ENCODE results near the gene NLRP10.

NLRP10 gene

GRCh38 chr11:7971846-7972245 is 6.6 kb upstream of the NLRP10 start:
- DNase-seq: no peak

DNA sequence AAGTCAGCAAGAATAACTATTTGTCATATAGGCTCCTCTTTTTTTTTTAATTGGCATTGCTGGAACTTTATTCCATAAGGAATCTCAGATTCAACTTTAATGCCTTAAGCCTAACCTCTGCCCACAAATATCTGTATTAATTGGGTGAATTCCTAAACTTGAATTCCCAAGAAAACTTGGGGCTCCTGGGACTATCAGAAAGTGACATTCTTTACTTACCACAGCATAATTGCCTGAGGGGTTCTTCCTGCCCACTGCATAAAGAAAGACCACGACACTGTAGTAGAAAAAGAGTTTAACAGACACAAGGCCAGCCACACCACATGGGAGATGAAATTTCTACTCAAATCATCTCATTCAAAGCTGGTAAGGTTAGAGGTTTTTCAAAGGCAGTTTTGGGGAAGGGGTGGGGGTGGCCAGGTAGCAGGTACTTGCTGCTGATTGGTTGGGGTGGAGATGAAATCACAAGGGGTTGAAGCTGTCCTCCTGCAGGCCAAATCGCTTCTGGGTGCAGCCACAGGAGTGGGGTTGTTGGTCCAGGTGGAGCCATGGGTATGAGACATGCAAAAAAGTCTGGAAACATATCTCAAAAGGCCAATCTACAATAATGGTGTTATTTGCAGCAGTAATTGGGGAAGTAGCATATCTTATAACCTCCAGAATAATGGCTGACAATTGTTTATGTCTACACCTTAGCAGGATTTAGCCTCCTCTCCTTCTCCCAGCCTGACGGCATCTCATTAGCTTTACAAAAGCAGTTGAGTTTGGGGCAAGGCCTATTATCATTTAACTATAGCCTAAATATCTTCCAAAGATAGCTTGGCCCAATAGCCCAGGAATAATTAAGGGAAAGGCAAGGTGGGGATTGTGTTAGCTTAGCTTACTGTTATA is 4.8 kb upstream of the NLRP10 start:
- no peak for DNase-seq

GRCh38 chr11:7968686-7969085 is 3.4 kb upstream of the NLRP10 start:
- DNase-seq: no peak

DNA sequence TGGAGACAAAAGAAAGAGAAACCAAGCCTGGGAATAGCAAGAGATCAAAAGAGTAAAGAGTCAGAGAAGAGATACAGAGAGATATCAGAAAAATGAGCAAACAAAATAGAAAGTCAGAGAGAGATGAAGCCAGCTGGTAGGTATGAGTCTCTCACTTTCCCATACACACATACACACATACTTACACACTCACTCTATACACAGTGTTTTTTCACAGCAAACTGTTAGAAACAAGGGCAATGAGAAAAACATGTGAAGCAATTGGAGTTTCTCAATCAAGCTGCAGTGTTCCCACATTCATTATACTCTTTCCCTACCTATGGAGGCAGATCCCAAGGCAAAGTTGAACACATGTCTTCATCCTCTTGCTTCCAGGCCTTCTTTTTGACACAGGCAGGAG is 2.6 kb upstream of the NLRP10 start:
- DNase-seq: no peak

GRCh38 chr11:7967097-7967496 is 1.9 kb upstream of the NLRP10 start:
- no peak for DNase-seq

DNA sequence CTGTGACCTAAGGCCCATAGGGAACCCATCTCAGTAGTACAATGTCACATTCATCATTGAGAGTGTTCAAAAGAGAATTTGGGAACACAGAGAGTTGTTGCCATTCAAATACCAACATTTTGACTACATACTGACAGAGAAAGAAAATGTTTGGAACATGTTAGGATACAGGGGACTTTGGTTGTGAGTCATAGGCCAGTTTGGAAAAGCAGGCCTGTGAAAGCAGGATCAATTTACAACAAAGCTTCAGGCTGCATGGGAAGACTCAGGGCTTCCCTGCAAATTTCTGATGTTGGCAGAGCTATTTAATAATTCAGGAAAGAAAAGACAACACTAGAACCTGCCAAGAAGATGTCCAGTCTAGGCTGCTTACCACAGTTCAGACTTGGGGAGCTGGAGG is 374 bp downstream of the NLRP10 start:
- no peak for DNase-seq

DNA sequence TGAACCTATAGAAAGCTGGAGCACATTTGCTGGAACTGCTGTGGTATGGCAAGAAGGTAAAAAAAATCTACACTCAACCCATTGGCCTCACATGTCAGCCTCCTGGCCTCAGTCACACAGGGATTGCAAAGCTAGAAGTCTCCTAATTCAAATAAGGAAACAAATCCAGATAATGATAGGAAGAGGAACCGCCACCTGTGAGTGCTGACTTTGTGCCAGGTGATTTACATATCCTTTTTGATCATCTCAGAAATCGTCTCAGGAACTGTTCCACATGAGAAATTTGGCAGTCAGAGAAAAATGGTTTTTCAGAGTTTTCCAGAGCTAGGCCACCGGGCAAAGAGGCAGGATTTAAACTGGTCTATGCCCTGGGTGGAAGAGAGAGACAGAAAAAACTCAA is 986 bp downstream of the NLRP10 start:
- DNase-seq: no peak

DNA sequence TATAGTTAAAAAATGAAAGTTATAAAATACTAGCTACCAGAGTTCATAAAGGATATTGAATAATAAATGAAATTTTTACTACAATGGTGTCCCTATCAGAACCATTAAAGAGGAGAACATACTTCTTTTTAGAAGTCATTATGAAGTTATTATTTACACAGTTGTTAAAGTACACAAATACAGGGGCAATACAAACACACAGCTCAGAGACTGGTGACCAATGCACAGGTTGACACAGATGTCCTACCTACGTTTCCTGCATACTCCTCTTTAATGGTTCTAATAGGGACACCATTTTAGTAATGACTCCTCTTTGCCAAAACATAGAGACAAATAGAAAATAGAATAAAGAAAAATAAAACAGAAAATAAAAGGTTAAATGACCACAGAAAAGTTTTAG is 10.1 kb downstream of the NLRP10 start:
- no peak for DNase-seq

DNA sequence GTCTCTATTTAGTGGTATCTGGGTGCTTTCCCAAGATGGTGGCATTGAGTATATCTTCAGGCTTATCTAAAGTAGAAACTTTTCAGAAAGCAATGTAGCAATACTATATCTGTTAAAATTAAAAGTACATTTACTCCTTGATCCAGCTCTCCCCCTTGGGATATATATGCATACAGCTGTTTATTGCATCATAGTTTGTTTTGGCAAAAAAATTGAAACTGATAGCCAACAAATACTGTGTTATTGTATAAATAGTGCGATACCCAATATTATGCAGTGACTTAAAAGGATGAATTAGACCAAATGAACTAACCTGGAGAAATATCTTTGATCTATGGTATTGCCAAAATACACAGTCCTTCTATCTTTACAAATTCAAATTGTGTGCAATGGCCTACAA is 15.3 kb downstream of the NLRP10 start:
- DNase-seq: no peak

DNA sequence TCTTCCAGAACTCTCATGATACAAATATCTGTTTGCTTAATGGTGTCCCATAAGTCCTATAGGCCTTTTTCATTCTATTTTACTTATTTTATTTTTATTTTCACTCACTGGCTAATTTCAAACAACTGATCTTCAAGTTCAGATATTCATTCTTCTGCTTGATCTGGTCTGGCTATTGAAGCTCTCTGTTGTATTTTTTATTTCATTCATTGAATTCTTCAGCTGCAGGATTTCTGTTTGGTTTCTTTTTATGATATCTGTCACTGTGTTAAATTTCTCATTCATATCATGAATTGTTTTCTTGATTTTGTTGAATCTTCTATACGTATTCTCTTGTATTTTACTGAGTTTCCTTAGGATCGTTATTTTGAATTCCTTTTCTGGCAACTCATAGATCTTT is 21.1 kb downstream of the NLRP10 start:
- no peak for DNase-seq

GRCh38 chr11:7941608-7942007 is 23.6 kb downstream of the NLRP10 start, which contains the start of gene OR10A3:
Gene OR10A3 (minus strand): TSS chr11:7941708. CDS start chr11:7939520, 2,188 bp downstream.
- no peak for DNase-seq

DNA sequence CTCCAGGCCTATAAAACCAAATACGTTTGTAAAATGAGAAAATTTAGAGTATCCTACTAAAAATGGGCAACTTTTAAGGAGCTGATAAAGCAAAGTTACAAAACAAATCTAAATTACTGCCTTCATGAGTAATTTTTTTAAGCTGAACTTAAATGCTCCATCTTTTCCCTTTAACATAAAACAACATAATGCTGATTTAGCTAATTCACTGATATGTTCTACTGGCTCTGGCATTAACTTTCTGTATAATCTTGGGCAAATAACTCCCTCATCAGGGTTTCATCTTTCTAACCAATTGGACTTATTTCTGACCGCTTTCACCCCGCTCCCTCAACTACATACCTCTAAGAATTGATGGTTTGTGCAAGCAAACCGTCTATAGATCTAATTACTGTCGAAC is 24.1 kb downstream of the NLRP10 start:
- no peak for DNase-seq

- DNase-seq: no peak
Observed at GRCh38 chr11:7936615-7937014, 28.6 kb downstream of the NLRP10 start.

DNA sequence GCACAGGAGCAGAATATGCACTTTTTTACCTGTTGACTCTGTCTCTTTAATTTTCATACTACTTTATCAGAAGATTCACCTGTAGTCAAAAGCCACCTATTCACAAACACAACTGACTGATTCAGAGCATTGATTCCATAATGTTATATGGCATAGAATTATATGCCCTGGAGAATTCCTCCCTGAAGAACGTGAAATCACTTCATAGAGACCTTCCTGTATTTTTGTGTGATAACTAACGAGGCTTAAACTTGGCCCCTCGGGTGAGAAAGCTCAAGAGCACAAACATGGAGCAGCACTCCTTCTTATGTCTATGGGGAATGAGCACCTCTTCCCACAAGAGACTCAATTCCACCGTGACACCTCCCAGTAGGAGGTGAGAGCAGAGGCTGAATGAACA is 34.1 kb downstream of the NLRP10 start, which contains the start of gene OR10A6:
Gene OR10A6 (minus strand): TSS at position 101 of the 400 bp plus-strand sequence. CDS start 2,606 bp downstream, outside the sequence.
- DNase-seq: no peak

DNA sequence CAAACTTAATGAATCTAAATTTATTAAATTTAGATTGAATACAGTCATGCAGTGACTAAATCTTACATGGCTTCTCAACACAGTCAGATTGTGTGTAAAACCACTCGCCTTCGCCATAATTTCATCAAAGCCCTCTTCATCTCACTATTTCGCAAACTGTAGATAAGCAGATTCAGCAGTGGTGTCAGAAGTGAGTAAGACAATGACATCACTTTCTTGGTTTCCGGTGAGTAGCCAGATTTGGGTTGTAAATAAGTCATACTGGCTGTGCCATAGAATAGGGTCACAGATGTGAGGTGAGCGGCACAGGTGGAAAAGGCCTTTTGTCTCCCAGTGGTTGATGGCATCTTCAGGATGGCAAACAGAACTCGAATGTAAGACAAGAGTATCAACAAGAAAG is 37.6 kb downstream of the NLRP10 start:
- DNase-seq: no peak

- DNase-seq: no peak
Observed at GRCh38 chr11:7924536-7924935, 40.7 kb downstream of the NLRP10 start.

- DNase-seq: no peak
Observed at GRCh38 chr11:7918141-7918540, 47.1 kb downstream of the NLRP10 start.

Data from NCI-H2227 treated with DMSO at 0.1 percent for 48 hours (cell line).